ENCODE data around the gene ANKRD6.

ANKRD6 gene

DNA sequence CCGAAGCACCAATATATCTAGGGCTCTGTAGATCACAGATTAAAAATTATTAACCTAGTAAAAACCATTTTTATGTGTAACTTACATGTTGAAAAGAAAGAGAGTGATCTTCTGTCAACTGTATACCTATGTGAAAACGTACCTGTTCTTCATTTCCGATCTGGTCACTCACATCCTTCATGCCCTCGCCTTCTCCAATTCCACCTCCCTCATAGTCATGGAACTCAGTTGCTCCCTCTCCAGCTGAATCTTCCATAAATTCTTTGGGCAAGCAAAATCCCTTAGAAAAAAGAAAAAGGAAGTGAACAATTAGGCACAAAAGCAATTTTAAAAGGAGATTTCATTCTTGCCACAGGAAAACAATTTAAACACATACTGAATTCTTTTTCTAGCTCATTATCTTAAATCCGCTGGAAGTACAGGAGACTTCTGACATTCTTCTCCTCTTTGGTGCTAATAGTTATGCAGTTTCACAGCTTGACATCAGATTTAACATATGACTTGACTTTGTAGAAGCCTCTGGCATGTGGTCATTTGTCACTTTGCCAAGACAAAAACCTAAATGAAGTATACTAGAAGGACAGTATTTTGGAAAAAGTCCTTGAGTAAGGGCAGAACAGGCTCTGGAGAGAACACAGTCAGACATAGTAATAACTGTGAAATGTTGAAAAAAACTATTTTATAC is 235.1 kb downstream of the ANKRD6 start:
- DNase-seq = no peak

DNA sequence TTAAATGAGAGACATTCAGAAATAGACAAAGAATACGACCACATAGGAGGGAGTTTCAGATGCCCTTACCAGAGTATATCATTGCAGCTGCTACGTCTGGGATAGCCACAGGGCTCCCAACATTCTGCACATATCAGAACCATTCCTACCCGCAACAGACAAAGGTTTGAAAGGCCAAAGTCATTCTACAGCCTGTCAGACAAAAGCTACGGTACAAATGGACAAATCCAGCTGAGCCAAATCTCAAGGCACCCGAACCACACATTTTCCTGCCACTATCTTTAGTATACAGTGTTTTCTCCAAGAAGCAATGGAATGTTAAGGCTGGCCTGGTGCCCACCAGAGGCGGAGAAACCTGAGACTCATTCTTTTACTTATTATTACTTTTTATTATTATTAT is 236.1 kb downstream of the ANKRD6 start:
- DNase-seq = no peak

DNA sequence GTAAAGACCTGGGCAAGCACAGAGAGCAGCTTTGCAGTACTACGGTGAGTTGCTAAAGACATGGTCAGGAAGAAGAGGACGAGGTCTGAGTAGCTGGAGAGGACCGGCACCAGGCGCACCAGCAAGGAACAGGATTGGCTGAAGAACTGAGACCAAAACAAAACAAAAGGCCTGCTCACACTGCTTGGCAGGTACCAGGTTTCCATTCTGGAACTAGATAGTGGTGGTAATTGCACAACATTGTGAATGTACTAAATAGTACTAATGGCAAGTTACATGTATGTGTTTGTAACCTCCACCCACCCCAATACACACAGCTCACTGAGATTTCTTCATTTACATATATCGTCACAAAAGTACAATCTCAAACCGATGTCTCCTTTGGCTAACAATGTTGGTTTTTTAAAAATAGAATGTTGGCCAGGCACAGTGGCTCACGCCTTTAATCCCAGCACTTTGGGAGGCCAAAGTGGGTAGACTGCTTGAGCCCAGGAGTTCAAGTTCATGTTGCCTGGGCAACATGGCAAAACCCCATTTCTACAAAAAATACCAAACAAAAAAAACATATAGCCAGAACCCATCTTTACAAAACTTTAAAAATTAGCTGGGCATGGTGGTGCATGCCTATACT is 238.1 kb downstream of the ANKRD6 start:
- no peak for DNase-seq

DNA sequence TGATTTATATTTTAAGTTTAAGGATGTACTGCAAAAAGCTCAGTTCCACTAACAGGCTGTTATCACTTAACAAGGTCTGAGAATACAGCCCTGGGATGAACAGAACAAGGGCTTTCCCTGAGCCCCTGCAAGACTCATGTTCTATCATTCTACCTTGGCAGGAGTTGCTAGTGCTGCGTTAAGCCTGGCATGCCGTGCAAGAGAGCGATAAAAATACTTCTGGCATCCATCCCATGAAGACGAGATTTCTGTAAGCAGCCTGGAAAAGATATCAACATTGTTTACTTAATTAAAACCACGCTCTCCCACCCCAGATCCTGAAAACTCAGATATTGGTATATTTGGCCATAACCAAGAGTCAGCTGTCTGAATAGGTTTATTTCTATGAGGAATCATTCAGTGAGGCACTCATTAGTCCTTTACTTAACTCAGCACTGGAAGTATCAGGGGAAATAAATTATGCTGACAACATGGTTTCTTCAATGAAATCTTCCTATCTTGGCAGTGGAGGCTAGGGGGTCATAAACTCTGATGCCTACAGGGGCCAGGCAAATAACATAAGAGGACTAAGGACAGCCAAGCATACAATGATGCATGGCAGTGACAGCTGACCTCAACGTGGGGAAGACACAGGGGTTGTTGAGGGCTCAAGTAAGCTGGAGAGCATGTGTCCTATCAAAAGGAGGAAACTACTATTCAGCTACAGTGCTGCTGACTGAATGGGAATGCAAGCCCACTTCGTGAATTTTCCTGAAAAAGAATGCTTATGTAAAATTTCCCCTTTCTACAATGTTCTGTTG is 243.2 kb downstream of the ANKRD6 start:
- DNase-seq = no peak

DNA sequence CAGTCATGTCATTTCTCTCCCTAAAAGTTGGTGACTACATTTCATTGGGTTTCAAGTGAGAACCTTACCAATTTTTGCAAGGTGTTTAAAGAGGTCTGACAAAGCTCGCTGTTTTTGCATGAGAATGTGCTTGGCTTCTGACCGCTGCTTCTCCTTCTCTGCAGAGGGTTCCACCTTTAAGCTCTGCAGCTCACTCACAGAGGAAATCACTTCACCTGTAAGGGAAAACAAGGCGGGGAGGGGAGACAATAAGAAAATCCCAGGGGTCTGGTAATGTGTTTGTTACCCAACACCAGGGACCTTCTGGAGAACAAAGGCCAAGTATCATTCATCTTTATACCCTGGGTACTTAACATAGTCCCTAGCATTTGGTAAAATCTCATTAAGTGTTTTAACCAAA is 245.6 kb downstream of the ANKRD6 start:
- no peak for DNase-seq

DNA sequence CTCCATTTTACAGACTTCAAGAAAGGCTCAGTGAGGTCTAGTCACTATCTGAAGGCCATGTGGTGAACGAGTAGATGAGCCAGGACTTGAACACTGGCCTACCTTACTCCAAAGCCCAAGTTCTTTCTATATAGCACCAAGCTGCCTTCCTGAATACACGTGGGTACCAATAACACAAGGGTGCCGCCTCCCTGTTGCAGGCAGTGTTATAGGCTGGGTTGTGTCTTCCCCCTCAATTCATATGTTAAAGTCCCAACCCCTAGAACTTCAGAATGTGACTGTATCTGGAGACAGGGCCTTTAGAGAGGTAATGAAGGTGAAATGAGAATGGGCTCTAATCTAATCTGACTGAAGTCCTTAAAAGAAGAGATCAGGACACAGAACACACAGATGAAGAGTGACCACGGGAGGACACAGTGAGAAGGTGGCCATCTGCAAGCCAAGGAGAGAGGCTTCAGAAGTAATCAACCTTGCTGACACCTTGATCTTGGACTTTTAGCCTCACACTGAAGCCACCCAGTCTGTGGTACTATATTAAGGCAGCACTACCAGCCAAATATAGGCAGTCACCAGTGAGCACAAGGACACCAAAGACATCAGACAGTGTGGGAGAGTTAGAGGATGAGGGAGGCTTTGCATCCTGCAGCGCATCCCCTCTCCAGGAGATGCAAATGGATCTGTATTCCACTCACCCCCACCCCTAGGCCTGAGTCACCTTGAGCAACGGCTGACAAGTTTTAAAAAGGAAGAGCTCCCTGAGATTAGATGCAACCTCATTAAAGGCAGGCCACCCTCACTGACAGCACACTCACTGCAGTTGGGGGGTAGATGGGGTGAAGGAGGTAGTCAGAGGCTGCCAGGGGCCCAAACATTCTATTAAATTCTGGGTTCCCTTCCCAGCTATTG is 246.5 kb downstream of the ANKRD6 start:
- DNase-seq = no peak

DNA sequence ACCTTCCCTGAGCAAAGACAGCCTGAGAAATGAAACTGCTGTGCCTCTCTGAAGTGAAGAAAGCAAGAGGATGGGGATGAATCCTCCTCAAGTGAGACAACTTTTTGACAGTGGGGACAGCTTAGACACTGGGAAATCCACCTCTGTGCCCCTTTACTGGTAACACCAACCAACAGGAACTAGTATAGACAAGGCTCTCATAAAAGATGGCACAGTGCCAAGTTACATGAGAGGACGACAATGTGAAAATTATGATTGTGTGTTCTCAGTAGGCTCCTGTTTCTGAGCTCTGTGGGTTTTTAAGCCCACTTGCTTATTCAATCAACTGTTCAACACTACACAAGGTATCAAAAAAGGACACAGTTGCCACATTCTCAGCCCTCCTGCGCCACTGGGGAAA is 247.2 kb downstream of the ANKRD6 start:
- DNase-seq = no peak

DNA sequence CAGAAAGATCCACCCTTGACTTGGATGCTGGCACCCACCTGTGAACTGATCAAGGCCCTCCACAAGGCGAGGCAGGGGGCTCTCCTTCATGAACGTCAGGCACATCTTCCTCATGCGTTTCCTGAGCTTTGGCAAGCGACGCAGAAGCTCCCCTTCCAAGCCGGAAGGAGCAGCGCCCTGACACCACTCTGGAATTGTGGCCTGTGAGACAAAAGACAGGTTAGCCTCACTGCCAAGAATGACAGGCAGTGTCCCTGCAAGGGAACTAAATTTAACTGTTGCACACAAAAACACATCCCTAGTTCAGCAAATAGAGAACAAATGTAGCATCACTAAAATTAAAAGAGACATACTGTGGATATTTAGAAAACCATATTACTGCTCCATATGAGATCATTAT is 247.6 kb downstream of the ANKRD6 start:
- no peak for DNase-seq

DNA sequence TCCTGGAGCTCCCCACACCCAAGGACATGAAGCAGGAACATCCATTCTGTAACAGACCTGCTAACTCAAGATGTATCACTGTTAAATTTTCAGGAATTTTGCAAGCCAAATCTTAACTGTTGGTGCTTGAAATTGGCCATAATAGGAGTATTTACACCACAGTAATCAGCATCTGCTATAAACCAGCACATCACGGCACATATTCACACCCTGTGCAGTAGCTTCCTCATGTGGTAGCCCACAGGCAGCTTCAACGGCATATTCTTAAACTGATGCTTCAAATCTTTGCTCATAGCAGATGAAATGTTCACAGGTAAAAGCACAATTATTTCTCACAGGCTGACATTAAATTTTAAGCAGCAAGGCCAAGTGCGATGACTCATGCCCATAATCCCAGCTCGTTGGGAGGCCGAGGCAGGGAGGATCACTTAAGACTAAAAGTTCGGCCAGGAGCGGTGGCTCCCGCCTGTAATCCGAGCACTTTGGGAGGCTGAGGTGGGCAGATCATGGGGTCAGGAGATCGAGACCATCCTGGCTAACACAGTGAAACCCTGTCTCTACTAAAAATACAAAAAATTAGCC is 249.1 kb downstream of the ANKRD6 start:
- no peak for DNase-seq

DNA sequence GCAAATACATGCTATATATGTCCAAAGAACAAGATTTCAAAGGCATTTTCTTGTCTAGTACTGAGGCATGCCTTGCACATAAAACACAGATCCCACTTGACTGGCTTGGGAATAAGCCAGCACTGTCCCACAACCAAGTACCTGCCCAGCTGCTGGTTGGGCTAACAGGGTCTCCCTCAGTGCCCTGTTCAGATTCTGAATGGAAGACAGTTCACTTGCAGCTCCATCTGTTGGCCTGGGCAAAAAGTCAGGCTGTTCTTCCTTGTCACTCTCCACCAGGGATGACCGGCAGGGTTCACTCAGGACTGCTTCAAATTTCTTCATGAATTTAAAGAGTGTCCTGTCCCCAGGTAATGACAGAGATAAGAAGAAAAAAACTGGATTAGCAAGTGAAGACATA is 250.0 kb downstream of the ANKRD6 start:
- DNase-seq = no peak

Measured in OCI-M1 (cell line).